K562 (cell line): ENCODE results near the gene SLC36A1. TPM values are rescaled to one million over a fixed set of nuclear protein-coding genes. Genes with fewer than 3 reads are reported as not detected.

Experiments used
- ATAC-seq: fragments of 200-7000 bp; cut with Tn5 transposase; 3 replicates; pipeline ENCODE4 v1.9.1; 2020; ENCODE audit warnings: moderate library complexity
- BruUV-seq: library from RNA; stranded (reverse); fragments of 400-500 nt; replicated peaks from 2 replicates; lab custom pipeline; 2021; lab: Mats Ljungman, UMichigan
- CTCF ChIA-PET: fragments of 300-600 bp; formaldehyde crosslinking; extraction: SDS; loops from one replicate; lab custom pipeline; 2021; ENCODE audit warnings: low intra/inter-chr PET ratio; lab: Yijun Ruan, JAX
- POLR2A ChIA-PET: fragments of 300-600, 350-650 bp; sonication (Branson Sonifier 250); formaldehyde crosslinking; extraction: SDS; loops from one replicate; lab custom pipeline; 2021; ENCODE audit warnings: antibody characterized with exemption, inconsistent platforms; lab: Yijun Ruan, JAX
- DNase-seq, 4 experiments: peaks; one replicate each; pipeline versions ENCODE4 v3.0.0 to v3.0.0-alpha.2; 2011 to 2018; ENCODE audit warnings: low spot score in 3 of 4, mixed read lengths in 3 of 4; ENCODE audit errors: extremely low read depth in 1 of 4
- FAIRE-seq: peaks from 2 replicates; lab custom pipeline; 2011; peaks lifted over from hg19 to GRCh38; lab: Jason Lieb, UNC
- H2AFZ ChIP-seq: 2 replicates; pipeline ENCODE4 v1.6.0; 2011; ENCODE audit warnings: low read depth, low read length, control low read depth, inconsistent platforms
- H3K27ac ChIP-seq: fragments of 200-600 bp; 3 replicates; pipeline ENCODE4 v1.8.0; 2011; ENCODE audit warnings: low read depth, mild to moderate bottlenecking, control low read depth, inconsistent platforms, low read length, moderate library complexity, mixed read lengths; ENCODE audit errors: extremely low read depth
- H3K27me3 ChIP-seq, 2 experiments: fragments of 300-600 bp in 1 of 2; 2 replicates in 1 of 2; 3 replicates in 1 of 2; pipeline versions ENCODE4 v1.6.0 to v1.8.0; 2011; ENCODE audit warnings: inconsistent platforms in 2 of 2, low read length in 2 of 2, mild to moderate bottlenecking in 1 of 2, mixed read lengths in 1 of 2, moderate library complexity in 1 of 2; ENCODE audit not compliant: control insufficient read depth in 2 of 2, insufficient read depth in 2 of 2
- H3K36me3 ChIP-seq: fragments of 300-600 bp; 3 replicates; pipeline ENCODE4 v1.8.0; 2011; ENCODE audit warnings: mild to moderate bottlenecking, low read length, inconsistent platforms; ENCODE audit not compliant: control insufficient read depth, insufficient read depth
- H3K4me1 ChIP-seq, 2 experiments: fragments of 200-600 bp in 1 of 2; replicated peaks in 1 of 2; 2 replicates in 1 of 2; 3 replicates in 1 of 2; pipeline versions ENCODE4 v1.5.1 to v1.8.0; 2011; ENCODE audit warnings: inconsistent platforms in 2 of 2, low read length in 2 of 2, mild to moderate bottlenecking in 1 of 2, mixed read lengths in 1 of 2, moderate library complexity in 1 of 2; ENCODE audit not compliant: control insufficient read depth in 2 of 2, insufficient read depth in 2 of 2
- H3K4me2 ChIP-seq: 2 replicates; pipeline ENCODE4 v1.6.1; 2011; ENCODE audit warnings: low read length, control low read depth, inconsistent platforms, mixed read lengths; ENCODE audit not compliant: insufficient read depth
- H3K4me3 ChIP-seq: fragments of 200-600 bp; sonication (generic), shearing (Covaris generic); 2 replicates; pipeline ENCODE4 v1.5.1; 2016; ENCODE audit warnings: control low read depth, inconsistent platforms
- H3K79me2 ChIP-seq: fragments of 200-600 bp; 3 replicates; pipeline ENCODE4 v1.8.0; 2011; ENCODE audit warnings: low read length, inconsistent platforms; ENCODE audit not compliant: control insufficient read depth, insufficient read depth
- H3K9ac ChIP-seq, 2 experiments: 2 replicates each; pipeline versions ENCODE4 v1.6.0 to v1.6.1; 2011; ENCODE audit warnings: low read depth in 2 of 2, low read length in 2 of 2, control low read depth in 1 of 2, inconsistent platforms in 1 of 2, mild to moderate bottlenecking in 1 of 2, mixed read lengths in 1 of 2; ENCODE audit not compliant: insufficient read depth in 1 of 2
- H3K9me1 ChIP-seq: one replicate; pipeline ENCODE4 v1.6.0; 2011; ENCODE audit warnings: inconsistent platforms, mild to moderate bottlenecking, low read length, moderate library complexity; ENCODE audit not compliant: control insufficient read depth, insufficient read depth
- H3K9me3 ChIP-seq: replicated peaks from 2 replicates; pipeline ENCODE4 v1.5.1; 2011; ENCODE audit warnings: low read depth, low read length, inconsistent platforms; ENCODE audit not compliant: control insufficient read depth, insufficient read depth
- H4K20me1 ChIP-seq: replicated peaks from 2 replicates; pipeline ENCODE4 v1.6.1; 2011; ENCODE audit warnings: low read length, inconsistent platforms, mixed read lengths; ENCODE audit not compliant: control insufficient read depth, insufficient read depth
- MTA3 ChIP-seq: fragments of 450-650 bp; formaldehyde crosslinking; IDR thresholded peaks from 2 replicates; pipeline ENCODE4 v1.6.1; 2017; ENCODE audit warnings: mild to moderate bottlenecking, borderline replicate concordance
- NR2C1 ChIP-seq, 2 experiments: fragments of 450-650 bp; IDR thresholded peaks; 2 replicates each; pipeline ENCODE4 v1.6.1; 2017; ENCODE audit warnings: mild to moderate bottlenecking in 2 of 2, antibody characterized with exemption in 1 of 2, inconsistent platforms in 1 of 2, missing compliant biosample characterization in 1 of 2, missing genetic modification characterization in 1 of 2
- PURB ChIP-seq: sonication (generic); formaldehyde crosslinking; IDR thresholded peaks from 2 replicates; pipeline ENCODE4 v1.9.0; 2021; ENCODE audit warnings: low read depth, mild to moderate bottlenecking, missing genetic modification reagents
- ZNF146 ChIP-seq: IDR thresholded peaks from one replicate; pipeline ENCODE4 v1.6.1; 2018; ENCODE audit warnings: missing compliant biosample characterization; ENCODE audit not compliant: unreplicated experiment
- WGBS: fragments of 100-300 bp; shearing (Covaris generic); methylation state at CpG from one replicate; pipeline ENCODE4 v1.1.6; 2016; ENCODE audit warnings: low coverage, mixed read lengths; ENCODE audit not compliant: insufficient coverage; ENCODE audit errors: missing lambda C conversion rate; 5-methylcytosine and 5-hydroxymethylcytosine counted together
- in situ Hi-C: fragments of 300-500 bp; cut with MboI; formaldehyde crosslinking; loops from 4 replicates; pipeline ENCODE4 v1.15.0; 2018; ENCODE audit warnings: inconsistent platforms, mixed read lengths
- intact Hi-C: fragments of 100-400 bp; cut with micrococcal nuclease; formaldehyde crosslinking; loops from 2 replicates; pipeline ENCODE4 v1.14.2; 2022
- polyA plus RNA-seq, 8 experiments: library from polyadenylated mRNA; depleted of rRNA in 4 of 8; stranded (reverse) in 5 of 8; unstranded in 3 of 8; fragments of >200 nt; fragmentation: Nextera tagmentation in 2 of 8; fragmentation: Illumina TruSeq in 1 of 8; extraction: Ambion mirVana in 2 of 8; extraction: Trizol in 1 of 8; gene quantifications; 2 replicates each; pipeline versions ENCODE4 v1.2.1 to v1.2.3, GENCODE V29; 2011 to 2014; ENCODE audit warnings: inconsistent platforms in 1 of 8, missing spikeins in 1 of 8
- total RNA-seq, 7 experiments: library from RNA; depleted of rRNA in 6 of 7; stranded (reverse); fragments of >200 nt in 6 of 7; fragmentation: Illumina TruSeq in 2 of 7; extraction: Trizol in 2 of 7; gene quantifications; 2 replicates each; pipeline versions ENCODE4 v1.2.1 to v1.2.3, GENCODE V29; 2011 to 2021; ENCODE audit warnings: low replicate concordance in 1 of 7
- TF ChIP-seq, protein P1 (sequence below): sonication (generic); formaldehyde crosslinking; IDR thresholded peaks from 2 replicates; pipeline ENCODE4 v1.8.0; 2023; ENCODE audit warnings: mild to moderate bottlenecking, missing genetic modification reagents

SLC36A1 gene
- total and polyA plus RNA-seq, 9 of the 15 experiments (the other 6 are each of a cell fraction or from before 2014, with no cell fraction given), result 1.6 to 8.4 (median 4.6) TPM

DNA sequence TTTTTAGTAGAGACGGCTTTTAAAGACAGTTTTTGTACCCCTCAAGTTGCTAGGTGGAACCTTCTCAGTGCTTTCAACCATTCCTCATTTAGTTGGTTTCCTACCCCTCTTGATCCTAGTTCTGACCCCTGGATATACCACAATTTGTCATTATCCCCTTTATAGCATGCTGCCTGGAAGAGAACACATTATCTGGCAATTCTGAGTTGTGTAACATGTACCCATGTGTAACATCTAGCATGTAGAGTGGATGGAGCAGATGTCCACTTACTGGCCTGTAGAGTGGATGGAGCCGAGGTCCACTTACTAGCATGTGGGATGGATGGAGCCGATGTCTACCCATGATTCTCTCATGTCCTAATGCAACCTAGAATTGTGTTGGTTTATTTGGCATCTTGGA is 7.5 kb downstream of the SLC36A1 start:
- WGBS, result 79% methylated on average over 3 of the region's 3 CpGs
- 0 out of 3 replicates have a peak, but pooled peaks cover 4% of the 10 kb centered on the region for H3K36me3 ChIP-seq
- no peak overlapping the region for H3K27ac ChIP-seq
- H3K9me3 ChIP-seq, result no peaks in the 10 kb centered on the region
- no peak overlapping the region for H3K4me2 ChIP-seq
- intact Hi-C loops, result no loop called here
- H3K9ac ChIP-seq, result no peak overlapping the region
- no peak for ATAC-seq
- TF ChIP-seq ZNF146 (CRISPR knock-in tag), result no peak
- TF ChIP-seq MTA3, result no peak
- TF ChIP-seq NR2C1 (IDR thresholded peaks at IDR 0.05), result no peak
- TF ChIP-seq NR2C1 (tag; IDR thresholded peaks at IDR 0.05), result no peak
- TF ChIP-seq, protein P1, sequence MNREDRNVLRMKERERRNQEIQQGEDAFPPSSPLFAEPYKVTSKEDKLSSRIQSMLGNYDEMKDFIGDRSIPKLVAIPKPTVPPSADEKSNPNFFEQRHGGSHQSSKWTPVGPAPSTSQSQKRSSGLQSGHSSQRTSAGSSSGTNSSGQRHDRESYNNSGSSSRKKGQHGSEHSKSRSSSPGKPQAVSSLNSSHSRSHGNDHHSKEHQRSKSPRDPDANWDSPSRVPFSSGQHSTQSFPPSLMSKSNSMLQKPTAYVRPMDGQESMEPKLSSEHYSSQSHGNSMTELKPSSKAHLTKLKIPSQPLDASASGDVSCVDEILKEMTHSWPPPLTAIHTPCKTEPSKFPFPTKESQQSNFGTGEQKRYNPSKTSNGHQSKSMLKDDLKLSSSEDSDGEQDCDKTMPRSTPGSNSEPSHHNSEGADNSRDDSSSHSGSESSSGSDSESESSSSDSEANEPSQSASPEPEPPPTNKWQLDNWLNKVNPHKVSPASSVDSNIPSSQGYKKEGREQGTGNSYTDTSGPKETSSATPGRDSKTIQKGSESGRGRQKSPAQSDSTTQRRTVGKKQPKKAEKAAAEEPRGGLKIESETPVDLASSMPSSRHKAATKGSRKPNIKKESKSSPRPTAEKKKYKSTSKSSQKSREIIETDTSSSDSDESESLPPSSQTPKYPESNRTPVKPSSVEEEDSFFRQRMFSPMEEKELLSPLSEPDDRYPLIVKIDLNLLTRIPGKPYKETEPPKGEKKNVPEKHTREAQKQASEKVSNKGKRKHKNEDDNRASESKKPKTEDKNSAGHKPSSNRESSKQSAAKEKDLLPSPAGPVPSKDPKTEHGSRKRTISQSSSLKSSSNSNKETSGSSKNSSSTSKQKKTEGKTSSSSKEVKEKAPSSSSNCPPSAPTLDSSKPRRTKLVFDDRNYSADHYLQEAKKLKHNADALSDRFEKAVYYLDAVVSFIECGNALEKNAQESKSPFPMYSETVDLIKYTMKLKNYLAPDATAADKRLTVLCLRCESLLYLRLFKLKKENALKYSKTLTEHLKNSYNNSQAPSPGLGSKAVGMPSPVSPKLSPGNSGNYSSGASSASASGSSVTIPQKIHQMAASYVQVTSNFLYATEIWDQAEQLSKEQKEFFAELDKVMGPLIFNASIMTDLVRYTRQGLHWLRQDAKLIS, result no peak
- no peak for TF ChIP-seq PURB
- TF ChIP-seq, all 486 proteins: peak for 0
- FAIRE-seq (no peak), DNase-seq (no peak)
- Histone ChIP-seq H4K20me1 (no peaks in the 10 kb centered on the region; the same call in 1 of the 2 replicates), H3K9me1 (no peaks in the 10 kb centered on the region), H3K27me3 (no peaks in the 10 kb centered on the region), H3K4me3 (no peak overlapping the region), H2AFZ (no peak overlapping the region), H3K4me1 (peaks cover 0 to 9% of the 10 kb centered on the region in 2 experiments; a peak in 2 of 5 replicates), H3K79me2 (peaks cover 9% of the 10 kb centered on the region; the same call in 2 of the 3 replicates)
- in situ Hi-C loops, result no loop called here
- BruUV-seq, result no TSS peak
- CTCF ChIA-PET, result no interaction called here
- POLR2A ChIA-PET, result interaction anchor here (0.6 to 2.0 kb wide), 2 partner anchors 11 to 313 kb away, joined by 3 to 4 read pairs; no protein-coding TSS in a partner anchor
